Astrocyte (in vitro differentiated cells and primary cell): Measurements from ENCODE around the gene TAAR1. TPM values are rescaled to one million over a fixed set of nuclear protein-coding genes. Genes with fewer than 3 reads are reported as not detected.

Source experiments
- DNase-seq: peaks from one replicate; pipeline ENCODE4 v3.0.0-alpha.2; 2010; ENCODE audit warnings: low read depth
- FAIRE-seq: peaks from 2 replicates; lab custom pipeline; 2011; peaks lifted over from hg19 to GRCh38; lab: Jason Lieb, UNC
- H2AFZ ChIP-seq: 2 replicates; pipeline ENCODE4 v1.6.0; 2012; ENCODE audit warnings: low read depth, low read length, inconsistent platforms
- H3K27ac ChIP-seq: 2 replicates; pipeline ENCODE4 v1.5.1; 2011; ENCODE audit warnings: low read depth, low read length, inconsistent platforms
- H3K27me3 ChIP-seq: 2 replicates; pipeline ENCODE4 v1.6.0; 2011; ENCODE audit warnings: low read length, inconsistent platforms; ENCODE audit not compliant: insufficient read depth
- H3K36me3 ChIP-seq: 2 replicates; pipeline ENCODE4 v1.5.1; 2011; ENCODE audit warnings: low read length, inconsistent platforms; ENCODE audit not compliant: insufficient read depth
- H3K4me1 ChIP-seq: 2 replicates; pipeline ENCODE4 v1.5.1; 2011; ENCODE audit warnings: low read length, inconsistent platforms; ENCODE audit not compliant: insufficient read depth
- H3K4me2 ChIP-seq: 2 replicates; pipeline ENCODE4 v1.6.0; 2012; ENCODE audit warnings: low read length, inconsistent platforms
- H3K4me3 ChIP-seq: 2 replicates; pipeline ENCODE4 v1.5.1; 2011; ENCODE audit warnings: low read depth, mild to moderate bottlenecking, low read length, inconsistent platforms; ENCODE audit not compliant: insufficient read depth
- H3K79me2 ChIP-seq: 2 replicates; pipeline ENCODE4 v1.6.0; 2012; ENCODE audit warnings: mild to moderate bottlenecking, low read length, inconsistent platforms; ENCODE audit not compliant: insufficient read depth
- H3K9ac ChIP-seq: 2 replicates; pipeline ENCODE4 v1.6.0; 2012; ENCODE audit warnings: mild to moderate bottlenecking, low read length, inconsistent platforms
- H3K9me3 ChIP-seq: 2 replicates; pipeline ENCODE4 v1.5.1; 2012; ENCODE audit warnings: low read depth, mild to moderate bottlenecking, low read length, inconsistent platforms; ENCODE audit not compliant: insufficient read depth
- H4K20me1 ChIP-seq: 2 replicates; pipeline ENCODE4 v1.6.0; 2012; ENCODE audit warnings: low read length, inconsistent platforms; ENCODE audit not compliant: insufficient read depth
- H3K27ac Mint-ChIP-seq: one replicate; pipeline ENCODE4 v1.8.0; 2021; ENCODE audit warnings: mild to moderate bottlenecking, mixed read lengths; ENCODE audit not compliant: unreplicated experiment
- H3K27me3 Mint-ChIP-seq: one replicate; pipeline ENCODE4 v1.8.0; 2021; ENCODE audit warnings: low read depth, mixed read lengths; ENCODE audit not compliant: unreplicated experiment
- H3K36me3 Mint-ChIP-seq: one replicate; pipeline ENCODE4 v1.8.0; 2021; ENCODE audit warnings: low read depth, mixed read lengths; ENCODE audit not compliant: unreplicated experiment
- H3K4me1 Mint-ChIP-seq: one replicate; pipeline ENCODE4 v1.8.0; 2021; ENCODE audit warnings: low read depth, mixed read lengths; ENCODE audit not compliant: unreplicated experiment
- H3K4me3 Mint-ChIP-seq: one replicate; pipeline ENCODE4 v1.8.0; 2021; ENCODE audit warnings: mild to moderate bottlenecking, moderate library complexity, mixed read lengths; ENCODE audit not compliant: unreplicated experiment
- H3K9me3 Mint-ChIP-seq: one replicate; pipeline ENCODE4 v1.8.0; 2021; ENCODE audit warnings: mild to moderate bottlenecking, mixed read lengths; ENCODE audit not compliant: unreplicated experiment
- EZH2 ChIP-seq: IDR thresholded peaks from 2 replicates; pipeline ENCODE4 v1.6.1; 2012; ENCODE audit warnings: mild to moderate bottlenecking, low read length, inconsistent platforms; ENCODE audit not compliant: insufficient read depth
- total RNA-seq: library from RNA; stranded (reverse); gene quantifications from 2 replicates; pipeline ENCODE4 v1.2.1, GENCODE V29; 2021
- TF ChIP-seq, protein P1 (sequence below): IDR thresholded peaks from 2 replicates; pipeline ENCODE4 v1.5.1; 2011; ENCODE audit warnings: low read depth, mild to moderate bottlenecking, inconsistent platforms, low read length, moderate library complexity; ENCODE audit not compliant: insufficient read depth

Gene TAAR1
- total RNA-seq, 1 donor from 2014 or later: not detected

DNA sequence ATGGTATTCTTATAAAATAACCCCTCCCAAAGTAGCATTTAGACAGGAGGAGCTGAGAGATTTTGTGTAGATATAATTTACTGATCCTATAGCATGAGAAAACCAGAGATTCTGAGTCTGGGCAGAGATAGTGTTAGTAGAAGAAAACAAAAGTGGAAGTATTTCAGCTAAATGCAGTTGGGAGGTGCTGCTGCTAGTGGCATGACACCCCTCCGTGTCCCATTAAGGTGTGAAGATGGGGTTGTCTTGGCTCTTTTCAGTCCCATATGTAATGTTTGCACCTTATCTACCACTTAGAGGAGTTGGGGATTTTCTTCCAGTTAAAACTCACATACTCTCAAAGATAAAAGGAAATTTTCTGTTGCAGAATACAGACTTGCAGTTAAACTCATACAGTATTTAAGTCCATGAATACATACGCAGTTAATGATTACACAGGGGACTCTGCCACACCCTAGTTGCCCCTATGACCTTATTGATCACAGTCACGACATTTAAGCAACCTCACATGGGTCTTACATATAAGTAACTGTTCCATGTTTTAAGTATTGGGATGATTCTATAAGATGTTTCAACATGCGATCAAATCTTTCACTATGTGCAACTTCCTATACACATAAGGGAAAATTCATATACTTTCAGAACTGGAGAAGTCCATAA lies 46.4 kb downstream of the TAAR1 start:
- peaks cover 17% of the 10 kb centered on the region for H3K4me1 Mint-ChIP-seq

DNA sequence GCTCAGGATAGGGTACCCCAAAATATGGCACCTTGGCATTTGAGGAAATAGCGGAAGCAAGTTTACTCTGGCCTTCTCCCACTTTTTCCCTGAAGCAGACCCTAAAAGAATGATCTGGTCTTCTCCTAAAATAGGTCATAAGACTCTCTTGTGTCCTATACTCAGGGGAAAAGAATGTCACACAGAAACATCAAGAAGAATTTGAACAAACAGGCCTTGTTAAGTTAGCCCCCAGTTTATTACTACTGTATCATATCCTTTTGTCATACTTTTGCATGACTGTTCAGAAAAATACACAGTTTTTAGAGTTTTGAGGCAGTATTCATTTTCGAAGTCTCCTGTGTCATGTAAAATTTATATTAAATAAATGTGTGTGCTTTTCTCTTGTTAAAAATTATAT lies 47.4 kb downstream of the TAAR1 start:
- no peaks in the 10 kb centered on the region for H3K36me3 Mint-ChIP-seq
- no peak overlapping the region for H3K27ac Mint-ChIP-seq
- H2AFZ ChIP-seq: no peak overlapping the region
- no peaks in the 10 kb centered on the region for H3K9me3 ChIP-seq
- H3K27ac ChIP-seq: no peak overlapping the region
- H3K36me3 ChIP-seq: no peaks in the 10 kb centered on the region
- no peaks in the 10 kb centered on the region for H3K79me2 ChIP-seq
- no peaks in the 10 kb centered on the region for H3K9me3 Mint-ChIP-seq
- H3K4me1 ChIP-seq: no peaks in the 10 kb centered on the region
- H3K4me1 Mint-ChIP-seq: peaks cover 12% of the 10 kb centered on the region
- H3K9ac ChIP-seq: no peak overlapping the region
- TF ChIP-seq, protein P1, sequence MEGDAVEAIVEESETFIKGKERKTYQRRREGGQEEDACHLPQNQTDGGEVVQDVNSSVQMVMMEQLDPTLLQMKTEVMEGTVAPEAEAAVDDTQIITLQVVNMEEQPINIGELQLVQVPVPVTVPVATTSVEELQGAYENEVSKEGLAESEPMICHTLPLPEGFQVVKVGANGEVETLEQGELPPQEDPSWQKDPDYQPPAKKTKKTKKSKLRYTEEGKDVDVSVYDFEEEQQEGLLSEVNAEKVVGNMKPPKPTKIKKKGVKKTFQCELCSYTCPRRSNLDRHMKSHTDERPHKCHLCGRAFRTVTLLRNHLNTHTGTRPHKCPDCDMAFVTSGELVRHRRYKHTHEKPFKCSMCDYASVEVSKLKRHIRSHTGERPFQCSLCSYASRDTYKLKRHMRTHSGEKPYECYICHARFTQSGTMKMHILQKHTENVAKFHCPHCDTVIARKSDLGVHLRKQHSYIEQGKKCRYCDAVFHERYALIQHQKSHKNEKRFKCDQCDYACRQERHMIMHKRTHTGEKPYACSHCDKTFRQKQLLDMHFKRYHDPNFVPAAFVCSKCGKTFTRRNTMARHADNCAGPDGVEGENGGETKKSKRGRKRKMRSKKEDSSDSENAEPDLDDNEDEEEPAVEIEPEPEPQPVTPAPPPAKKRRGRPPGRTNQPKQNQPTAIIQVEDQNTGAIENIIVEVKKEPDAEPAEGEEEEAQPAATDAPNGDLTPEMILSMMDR: no peak
- no peak for TF ChIP-seq EZH2
- H3K27me3 Mint-ChIP-seq: no peaks in the 10 kb centered on the region
- H3K4me3 ChIP-seq: no peak overlapping the region
- H3K4me3 Mint-ChIP-seq: no peak overlapping the region
- no peak for DNase-seq
- H3K27me3 ChIP-seq: no peaks in the 10 kb centered on the region
- no peaks in the 10 kb centered on the region for H4K20me1 ChIP-seq
- no peak overlapping the region for H3K4me2 ChIP-seq
- no peak for FAIRE-seq

More for the DNA sequence above, 46.4 kb downstream of the TAAR1 start:
- no peak overlapping the region for H3K4me2 ChIP-seq
- H3K27me3 ChIP-seq: no peaks in the 10 kb centered on the region
- H4K20me1 ChIP-seq: no peaks in the 10 kb centered on the region
- no peak overlapping the region for H3K9ac ChIP-seq
- no peak overlapping the region for H2AFZ ChIP-seq
- H3K4me3 ChIP-seq: no peak overlapping the region
- DNase-seq (no peak), FAIRE-seq (no peak)
- H3K36me3 ChIP-seq: no peaks in the 10 kb centered on the region
- Mint-ChIP-seq H3K4me3 (no peak overlapping the region), H3K36me3 (no peaks in the 10 kb centered on the region), H3K27me3 (no peaks in the 10 kb centered on the region), H3K27ac (no peak overlapping the region), H3K9me3 (no peaks in the 10 kb centered on the region)
- no peak overlapping the region for H3K27ac ChIP-seq
- no peaks in the 10 kb centered on the region for H3K79me2 ChIP-seq
- no peaks in the 10 kb centered on the region for H3K4me1 ChIP-seq
- TF ChIP-seq, protein P1: no peak
- TF ChIP-seq EZH2: no peak
- H3K9me3 ChIP-seq: no peaks in the 10 kb centered on the region

GRCh38 chr6:132607544-132608233 lies 51.3 kb downstream of the TAAR1 start:
- Histone ChIP-seq H3K9ac (no peak overlapping the region), H3K27ac (no peak overlapping the region), H3K4me2 (no peak overlapping the region), H3K27me3 (no peaks in the 10 kb centered on the region), H2AFZ (no peak overlapping the region), H3K4me1 (no peaks in the 10 kb centered on the region), H3K9me3 (no peaks in the 10 kb centered on the region), H3K79me2 (no peaks in the 10 kb centered on the region), H4K20me1 (no peaks in the 10 kb centered on the region), H3K4me3 (no peak overlapping the region), H3K36me3 (no peaks in the 10 kb centered on the region)
- no peak overlapping the region for H3K4me3 Mint-ChIP-seq
- TF ChIP-seq, protein P1: no peak
- TF ChIP-seq EZH2: no peak
- DNase-seq (no peak), FAIRE-seq (no peak)
- H3K9me3 Mint-ChIP-seq: peaks cover 2% of the 10 kb centered on the region
- H3K36me3 Mint-ChIP-seq: no peaks in the 10 kb centered on the region
- peaks cover 4% of the 10 kb centered on the region for H3K4me1 Mint-ChIP-seq
- peaks cover 2% of the 10 kb centered on the region for H3K27me3 Mint-ChIP-seq
- no peak overlapping the region for H3K27ac Mint-ChIP-seq
